ENCODE measurements around the gene MAPK6. TPM values are rescaled to one million over a fixed set of nuclear protein-coding genes. Genes with fewer than 3 reads are reported as not detected.

Gene MAPK6
- total and polyA plus RNA-seq, 9 of the 15 experiments (the other 6 are each of a cell fraction or from before 2014, with no cell fraction given) = 28.5 to 97.1 (median 74.0) TPM

DNA sequence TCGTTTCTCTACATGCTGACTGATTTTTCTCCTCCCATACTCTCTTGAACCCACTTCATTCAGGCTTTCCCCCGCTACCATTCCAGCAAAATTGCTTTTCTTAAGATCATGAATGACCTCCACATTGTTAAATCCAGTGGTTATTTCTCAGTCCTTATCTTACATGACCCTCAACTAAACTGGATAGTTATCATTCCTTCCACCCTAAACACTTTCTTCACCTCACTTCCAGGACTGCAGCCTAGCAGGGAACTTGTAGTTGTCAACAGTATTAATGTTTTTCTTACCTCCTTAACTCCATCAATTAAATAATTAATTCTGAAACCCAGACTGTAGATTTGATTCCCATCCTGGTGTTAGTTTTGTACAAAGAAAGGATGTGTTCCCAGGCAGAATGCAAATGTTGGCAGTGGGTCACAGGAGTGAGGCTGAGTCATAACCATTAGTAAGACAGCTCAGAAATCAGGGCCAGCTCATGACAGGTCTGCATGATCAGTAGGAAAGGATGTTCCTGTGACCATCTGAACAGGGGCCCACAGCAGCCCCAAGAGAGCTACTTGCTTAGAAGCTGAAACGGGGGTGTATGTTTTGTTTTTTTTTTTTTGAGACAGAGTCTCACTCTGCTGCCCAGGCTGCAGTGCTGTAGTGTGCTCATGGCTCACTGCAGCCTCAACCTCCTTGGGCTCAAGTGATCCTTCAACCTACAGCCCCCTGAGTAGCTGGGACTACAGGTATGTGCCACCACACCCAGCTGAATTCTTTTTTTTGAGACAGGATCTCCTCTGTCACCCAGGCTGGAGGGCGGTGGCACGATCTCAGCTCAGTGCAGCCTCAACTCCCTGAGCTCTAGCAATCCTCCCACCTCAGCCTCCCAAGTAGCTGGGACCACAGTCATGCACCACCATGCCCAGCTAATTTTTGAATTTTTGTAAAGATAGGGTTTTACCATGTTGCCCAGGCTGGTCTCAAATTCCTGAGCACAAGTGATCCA lies 84.5 kb downstream of the MAPK6 start:
- Histone ChIP-seq H3K79me2 (ENCODE audit: control insufficient read depth, insufficient read depth, low read length) (no peaks in the 10 kb centered on the region), H3K36me3 (ENCODE audit: control insufficient read depth, insufficient read depth, low read length) (no peaks in the 10 kb centered on the region), H3K4me3 (no peak overlapping the region), H3K9me1 (ENCODE audit: control insufficient read depth, insufficient read depth, low read length) (no peaks in the 10 kb centered on the region), H4K20me1 (replicated peaks; ENCODE audit: control insufficient read depth, insufficient read depth, low read length) (no peaks in the 10 kb centered on the region), H3K4me1 (replicated peaks in 1 of 2; ENCODE audit: control insufficient read depth in 2 of 2, insufficient read depth in 2 of 2, low read length in 2 of 2) (peaks cover 0 to 4% of the 10 kb centered on the region in 2 experiments; a peak in 4 of 5 replicates), H3K4me2 (ENCODE audit: insufficient read depth, low read length) (no peak overlapping the region), H3K9ac (ENCODE audit: insufficient read depth in 1 of 2, low read depth in 2 of 2, low read length in 2 of 2) (no peak overlapping the region), H3K27ac (ENCODE audit: extremely low read depth, low read depth, low read length) (no peak overlapping the region), H3K9me3 (replicated peaks; ENCODE audit: control insufficient read depth, insufficient read depth, low read depth, low read length) (no peaks in the 10 kb centered on the region), H2AFZ (ENCODE audit: low read depth, low read length) (no peak overlapping the region), H3K27me3 (ENCODE audit: control insufficient read depth in 2 of 2, insufficient read depth in 2 of 2, low read length in 2 of 2) (no peaks in the 10 kb centered on the region)
- WGBS (ENCODE audit: insufficient coverage, low coverage, missing lambda C conversion rate) = 6% methylated on average over 3 of the region's 5 CpGs
- ChIA-PET CTCF (ENCODE audit: low intra/inter-chr PET ratio) (no interaction called here), POLR2A (no interaction called here)
- in situ Hi-C loops (cut with MboI) = no loop called here
- no TSS peak for BruUV-seq (replicated peaks)
- intact Hi-C loops (cut with micrococcal nuclease) = loop anchor here (5.0 kb wide), 1 partner anchor 34 kb away; no protein-coding TSS in a partner anchor
- FAIRE-seq (no peak), ATAC-seq (no peak), DNase-seq (ENCODE audit: extremely low read depth in 1 of 4, low spot score in 3 of 4) (peak in 1 of 4 experiments; percentile 50)
- peak; percentile 82; the same call in 1 of the 2 replicates for TF ChIP-seq JUND (IDR thresholded peaks at IDR 0.05; ENCODE audit: borderline replicate concordance, low read depth, low read length)
- peak; percentile 75; the same call in 2 of the 3 replicates for TF ChIP-seq JUND (tag; IDR thresholded peaks at IDR 0.05; ENCODE audit: borderline replicate concordance, low read depth, low read length)
- TF ChIP-seq ATF3 (IDR thresholded peaks at IDR 0.05) = peak; percentile 80
- TF ChIP-seq ATF3 (CRISPR knock-in tag; conservative IDR thresholded peaks at IDR 0.05) = no peak
- no peak for TF ChIP-seq POLR2B (IDR thresholded peaks at IDR 0.05; ENCODE audit: low read depth, partially characterized antibody)
- TF ChIP-seq RCOR1 (IDR thresholded peaks at IDR 0.05; ENCODE audit: borderline replicate concordance in 1 of 2, low read depth in 2 of 2, low read length in 2 of 2) = peak in 1 of 2 experiments; percentile 41; a peak in 1 of 4 replicates
- TF ChIP-seq HMBOX1 (IDR thresholded peaks at IDR 0.05) = 0 out of 2 replicates have a peak, but pooled peaks have one; percentile 51
- TF ChIP-seq HMG20A (CRISPR knock-in tag; conservative IDR thresholded peaks at IDR 0.05) = no peak
- TF ChIP-seq HDAC3 (IDR thresholded peaks at IDR 0.05; ENCODE audit: borderline replicate concordance, partially characterized antibody) = no peak
- no peak for TF ChIP-seq LEF1 (IDR thresholded peaks at IDR 0.05)
- no peak for TF ChIP-seq MAFG (tag; conservative IDR thresholded peaks at IDR 0.05)
- peak; percentile 18; the same call in 1 of the 2 replicates for TF ChIP-seq ARID1B (IDR thresholded peaks at IDR 0.05)
- TF ChIP-seq PKNOX1 (IDR thresholded peaks at IDR 0.05) = 0 out of 2 replicates have a peak, but pooled peaks have one; percentile 22
- TF ChIP-seq CBX3 (IDR thresholded peaks at IDR 0.05; ENCODE audit: borderline replicate concordance in 1 of 2, low read length in 2 of 2) = no peak
- TF ChIP-seq BRF2 (IDR thresholded peaks at IDR 0.05; ENCODE audit: borderline replicate concordance, insufficient read depth, insufficient read length) = no peak
- no peak for TF ChIP-seq KLF1 (tag; IDR thresholded peaks at IDR 0.05)
- peak; percentile 62 for TF ChIP-seq MEIS2 (IDR thresholded peaks at IDR 0.05; ENCODE audit: partially characterized antibody)

Measured in K562 (cell line).